K562 (cell line): ENCODE measurements around the gene INTS4. TPM values are rescaled to one million over a fixed set of nuclear protein-coding genes. Genes with fewer than 3 reads are reported as not detected.
A peak's percentile ranks its signal among the peaks of the same experiment; 100 is the strongest.

Experiments
- ATAC-seq: fragments of 200-7000 bp; cut with Tn5 transposase; 3 replicates; pipeline ENCODE4 v1.9.1; 2020; ENCODE audit warnings: moderate library complexity
- BruUV-seq: library from RNA; stranded (reverse); fragments of 400-500 nt; replicated peaks from 2 replicates; lab custom pipeline; 2021; lab: Mats Ljungman, UMichigan
- CTCF ChIA-PET: fragments of 300-600 bp; formaldehyde crosslinking; extraction: SDS; loops from one replicate; lab custom pipeline; 2021; ENCODE audit warnings: low intra/inter-chr PET ratio; lab: Yijun Ruan, JAX
- POLR2A ChIA-PET: fragments of 300-600, 350-650 bp; sonication (Branson Sonifier 250); formaldehyde crosslinking; extraction: SDS; loops from one replicate; lab custom pipeline; 2021; ENCODE audit warnings: antibody characterized with exemption, inconsistent platforms; lab: Yijun Ruan, JAX
- DNase-seq, 4 experiments: peaks; one replicate each; pipeline versions ENCODE4 v3.0.0 to v3.0.0-alpha.2; 2011 to 2018; ENCODE audit warnings: low spot score in 3 of 4, mixed read lengths in 3 of 4; ENCODE audit errors: extremely low read depth in 1 of 4
- FAIRE-seq: peaks from 2 replicates; lab custom pipeline; 2011; peaks lifted over from hg19 to GRCh38; lab: Jason Lieb, UNC
- H2AFZ ChIP-seq: 2 replicates; pipeline ENCODE4 v1.6.0; 2011; ENCODE audit warnings: low read depth, low read length, control low read depth, inconsistent platforms
- H3K27ac ChIP-seq: fragments of 200-600 bp; 3 replicates; pipeline ENCODE4 v1.8.0; 2011; ENCODE audit warnings: low read depth, mild to moderate bottlenecking, control low read depth, inconsistent platforms, low read length, moderate library complexity, mixed read lengths; ENCODE audit errors: extremely low read depth
- H3K27me3 ChIP-seq, 2 experiments: fragments of 300-600 bp in 1 of 2; 2 replicates in 1 of 2; 3 replicates in 1 of 2; pipeline versions ENCODE4 v1.6.0 to v1.8.0; 2011; ENCODE audit warnings: inconsistent platforms in 2 of 2, low read length in 2 of 2, mild to moderate bottlenecking in 1 of 2, mixed read lengths in 1 of 2, moderate library complexity in 1 of 2; ENCODE audit not compliant: control insufficient read depth in 2 of 2, insufficient read depth in 2 of 2
- H3K36me3 ChIP-seq: fragments of 300-600 bp; 3 replicates; pipeline ENCODE4 v1.8.0; 2011; ENCODE audit warnings: mild to moderate bottlenecking, low read length, inconsistent platforms; ENCODE audit not compliant: control insufficient read depth, insufficient read depth
- H3K4me1 ChIP-seq, 2 experiments: fragments of 200-600 bp in 1 of 2; replicated peaks in 1 of 2; 2 replicates in 1 of 2; 3 replicates in 1 of 2; pipeline versions ENCODE4 v1.5.1 to v1.8.0; 2011; ENCODE audit warnings: inconsistent platforms in 2 of 2, low read length in 2 of 2, mild to moderate bottlenecking in 1 of 2, mixed read lengths in 1 of 2, moderate library complexity in 1 of 2; ENCODE audit not compliant: control insufficient read depth in 2 of 2, insufficient read depth in 2 of 2
- H3K4me2 ChIP-seq: 2 replicates; pipeline ENCODE4 v1.6.1; 2011; ENCODE audit warnings: low read length, control low read depth, inconsistent platforms, mixed read lengths; ENCODE audit not compliant: insufficient read depth
- H3K4me3 ChIP-seq: fragments of 200-600 bp; sonication (generic), shearing (Covaris generic); 2 replicates; pipeline ENCODE4 v1.5.1; 2016; ENCODE audit warnings: control low read depth, inconsistent platforms
- H3K79me2 ChIP-seq: fragments of 200-600 bp; 3 replicates; pipeline ENCODE4 v1.8.0; 2011; ENCODE audit warnings: low read length, inconsistent platforms; ENCODE audit not compliant: control insufficient read depth, insufficient read depth
- H3K9ac ChIP-seq, 2 experiments: 2 replicates each; pipeline versions ENCODE4 v1.6.0 to v1.6.1; 2011; ENCODE audit warnings: low read depth in 2 of 2, low read length in 2 of 2, control low read depth in 1 of 2, inconsistent platforms in 1 of 2, mild to moderate bottlenecking in 1 of 2, mixed read lengths in 1 of 2; ENCODE audit not compliant: insufficient read depth in 1 of 2
- H3K9me1 ChIP-seq: one replicate; pipeline ENCODE4 v1.6.0; 2011; ENCODE audit warnings: inconsistent platforms, mild to moderate bottlenecking, low read length, moderate library complexity; ENCODE audit not compliant: control insufficient read depth, insufficient read depth
- H3K9me3 ChIP-seq: replicated peaks from 2 replicates; pipeline ENCODE4 v1.5.1; 2011; ENCODE audit warnings: low read depth, low read length, inconsistent platforms; ENCODE audit not compliant: control insufficient read depth, insufficient read depth
- H4K20me1 ChIP-seq: replicated peaks from 2 replicates; pipeline ENCODE4 v1.6.1; 2011; ENCODE audit warnings: low read length, inconsistent platforms, mixed read lengths; ENCODE audit not compliant: control insufficient read depth, insufficient read depth
- JUND ChIP-seq, 2 experiments: IDR thresholded peaks; 2 replicates in 1 of 2; 3 replicates in 1 of 2; pipeline ENCODE4 v1.6.1; 2011; ENCODE audit warnings: borderline replicate concordance in 2 of 2, low read depth in 2 of 2, low read length in 2 of 2, improper control_type of control experiment in 1 of 2, missing biosample characterization in 1 of 2, missing genetic modification characterization in 1 of 2, missing genetic modification reagents in 1 of 2
- MEIS2 ChIP-seq: fragments of 450-650 bp; IDR thresholded peaks from 2 replicates; pipeline ENCODE4 v1.6.1; 2014; ENCODE audit warnings: mild to moderate bottlenecking; ENCODE audit not compliant: partially characterized antibody
- RNF2 ChIP-seq: sonication (generic); IDR thresholded peaks from 2 replicates; pipeline ENCODE4 v1.6.1; 2016
- SAFB2 ChIP-seq: fragments of 200-400 bp; formaldehyde crosslinking; IDR thresholded peaks from 2 replicates; pipeline ENCODE4 v1.6.1; 2018; ENCODE audit warnings: borderline replicate concordance, low read length, low read depth, moderate library complexity; ENCODE audit not compliant: severe bottlenecking
- TBP ChIP-seq: optimal IDR thresholded peaks from 2 replicates; pipeline ENCODE3; 2011; ENCODE audit warnings: low read depth, low read length, improper control_type of control experiment
- TRIM28 ChIP-seq: fragments of 450-650 bp; IDR thresholded peaks from 2 replicates; pipeline ENCODE4 v1.6.1; 2017
- ZNF263 ChIP-seq: sonication (generic); formaldehyde crosslinking; IDR thresholded peaks from 2 replicates; pipeline ENCODE4 v1.8.0; 2022; ENCODE audit warnings: mild to moderate bottlenecking, missing genetic modification reagents, borderline replicate concordance
- WGBS: fragments of 100-300 bp; shearing (Covaris generic); methylation state at CpG from one replicate; pipeline ENCODE4 v1.1.6; 2016; ENCODE audit warnings: low coverage, mixed read lengths; ENCODE audit not compliant: insufficient coverage; ENCODE audit errors: missing lambda C conversion rate; 5-methylcytosine and 5-hydroxymethylcytosine counted together
- in situ Hi-C: fragments of 300-500 bp; cut with MboI; formaldehyde crosslinking; loops from 4 replicates; pipeline ENCODE4 v1.15.0; 2018; ENCODE audit warnings: inconsistent platforms, mixed read lengths
- intact Hi-C: fragments of 100-400 bp; cut with micrococcal nuclease; formaldehyde crosslinking; loops from 2 replicates; pipeline ENCODE4 v1.14.2; 2022
- polyA plus RNA-seq, 8 experiments: library from polyadenylated mRNA; depleted of rRNA in 4 of 8; stranded (reverse) in 5 of 8; unstranded in 3 of 8; fragments of >200 nt; fragmentation: Nextera tagmentation in 2 of 8; fragmentation: Illumina TruSeq in 1 of 8; extraction: Ambion mirVana in 2 of 8; extraction: Trizol in 1 of 8; gene quantifications; 2 replicates each; pipeline versions ENCODE4 v1.2.1 to v1.2.3, GENCODE V29; 2011 to 2014; ENCODE audit warnings: inconsistent platforms in 1 of 8, missing spikeins in 1 of 8
- total RNA-seq, 7 experiments: library from RNA; depleted of rRNA in 6 of 7; stranded (reverse); fragments of >200 nt in 6 of 7; fragmentation: Illumina TruSeq in 2 of 7; extraction: Trizol in 2 of 7; gene quantifications; 2 replicates each; pipeline versions ENCODE4 v1.2.1 to v1.2.3, GENCODE V29; 2011 to 2021; ENCODE audit warnings: low replicate concordance in 1 of 7
- TF ChIP-seq, protein P1 (sequence below), 3 experiments: IDR thresholded peaks in 2 of 3; conservative IDR thresholded peaks in 1 of 3; 2 replicates each; pipeline ENCODE4 v1.5.1; 2011 to 2012; ENCODE audit warnings: low read length in 3 of 3, mild to moderate bottlenecking in 3 of 3, control low read depth in 2 of 3, improper control_type of control experiment in 1 of 3, inconsistent platforms in 1 of 3, low read depth in 1 of 3, mixed read lengths in 1 of 3, moderate library complexity in 1 of 3; ENCODE audit not compliant: insufficient read depth in 2 of 3
- TF ChIP-seq, protein P2 (sequence below): IDR thresholded peaks from 2 replicates; pipeline ENCODE4 v1.6.1; 2011; ENCODE audit not compliant: insufficient read length; ENCODE audit errors: extremely low read depth
- TF ChIP-seq, protein P3 (sequence below): sonication (generic); formaldehyde crosslinking; IDR thresholded peaks from 2 replicates; pipeline ENCODE4 v1.8.1; 2023; ENCODE audit warnings: mild to moderate bottlenecking, missing genetic modification reagents
- TF ChIP-seq, protein P4 (sequence below): fragments of 450-650 bp; IDR thresholded peaks from 2 replicates; pipeline ENCODE4 v1.6.1; 2016; ENCODE audit warnings: missing biosample characterization, missing genetic modification characterization
- TF ChIP-seq, protein P5 (sequence below), 2 experiments: fragments of 450-650 bp; IDR thresholded peaks; 2 replicates each; pipeline ENCODE4 v1.6.1; 2016

Gene INTS4
- total and polyA plus RNA-seq, 9 of the 15 experiments (the other 6 are each of a cell fraction or from before 2014, with no cell fraction given), result 28.4 to 53.4 (median 44.5) TPM

DNA sequence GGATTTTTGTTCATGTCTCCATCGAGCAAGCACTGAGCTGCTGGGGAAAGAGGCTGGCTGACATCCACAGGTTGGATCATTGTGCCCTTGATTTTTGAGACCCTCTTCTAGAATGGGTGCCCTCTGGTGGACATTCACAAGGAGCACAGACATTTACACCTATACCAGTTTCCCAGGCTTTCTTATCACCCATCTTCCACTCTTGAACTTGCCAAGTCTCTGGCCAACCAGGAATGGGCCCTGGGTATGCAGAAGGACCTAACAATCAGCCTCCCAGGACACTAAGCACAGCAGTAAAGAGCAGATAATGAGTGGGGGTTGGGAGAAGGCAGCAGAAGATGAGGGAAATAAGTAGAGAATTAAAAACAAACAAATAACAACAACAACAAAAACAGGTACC, 5.7 kb upstream of the INTS4 start (continued):
- TF ChIP-seq, protein P1, sequence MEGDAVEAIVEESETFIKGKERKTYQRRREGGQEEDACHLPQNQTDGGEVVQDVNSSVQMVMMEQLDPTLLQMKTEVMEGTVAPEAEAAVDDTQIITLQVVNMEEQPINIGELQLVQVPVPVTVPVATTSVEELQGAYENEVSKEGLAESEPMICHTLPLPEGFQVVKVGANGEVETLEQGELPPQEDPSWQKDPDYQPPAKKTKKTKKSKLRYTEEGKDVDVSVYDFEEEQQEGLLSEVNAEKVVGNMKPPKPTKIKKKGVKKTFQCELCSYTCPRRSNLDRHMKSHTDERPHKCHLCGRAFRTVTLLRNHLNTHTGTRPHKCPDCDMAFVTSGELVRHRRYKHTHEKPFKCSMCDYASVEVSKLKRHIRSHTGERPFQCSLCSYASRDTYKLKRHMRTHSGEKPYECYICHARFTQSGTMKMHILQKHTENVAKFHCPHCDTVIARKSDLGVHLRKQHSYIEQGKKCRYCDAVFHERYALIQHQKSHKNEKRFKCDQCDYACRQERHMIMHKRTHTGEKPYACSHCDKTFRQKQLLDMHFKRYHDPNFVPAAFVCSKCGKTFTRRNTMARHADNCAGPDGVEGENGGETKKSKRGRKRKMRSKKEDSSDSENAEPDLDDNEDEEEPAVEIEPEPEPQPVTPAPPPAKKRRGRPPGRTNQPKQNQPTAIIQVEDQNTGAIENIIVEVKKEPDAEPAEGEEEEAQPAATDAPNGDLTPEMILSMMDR (IDR thresholded peaks at IDR 0.05 in 2 of 3, conservative IDR thresholded peaks at IDR 0.05 in 1 of 3; ENCODE audit: insufficient read depth in 2 of 3, low read depth in 1 of 3, low read length in 3 of 3), result peak; percentile 73 to 80 (median 76)
- no peak for TF ChIP-seq TBP

DNA sequence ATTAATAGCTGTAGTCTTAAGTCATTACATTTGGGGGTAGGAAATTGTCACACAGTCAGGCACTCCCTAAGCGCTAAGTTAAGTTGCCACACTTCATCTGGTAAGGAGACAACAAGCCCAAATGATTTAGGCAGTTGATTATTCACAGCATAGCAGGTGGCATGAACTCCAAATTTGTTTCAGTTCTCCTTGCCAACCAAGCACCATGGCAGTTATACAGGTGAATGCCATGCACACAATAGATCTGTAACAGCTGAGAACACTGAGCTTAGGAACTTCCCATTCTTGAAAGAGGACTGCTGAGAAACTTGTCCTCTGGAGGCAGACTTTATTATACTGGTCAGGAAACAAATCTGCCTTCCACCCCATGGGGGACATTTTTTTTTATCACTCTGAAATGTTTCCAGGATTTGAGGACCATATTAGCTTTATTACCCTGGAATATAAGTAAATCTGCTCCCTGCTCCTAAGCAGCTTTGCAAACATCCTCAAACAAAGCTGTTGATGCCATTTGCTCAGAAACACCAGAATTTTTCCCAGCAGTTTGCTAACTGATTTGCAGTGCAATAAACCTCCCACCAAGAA, 5.1 kb upstream of the INTS4 start:
- CTCF ChIA-PET, result interaction anchor here (1.3 kb wide), 1 partner anchor 46 kb away, joined by 3 read pairs; no protein-coding TSS in a partner anchor
- no peak for DNase-seq
- intact Hi-C loops, result loop anchor here (1.0 to 5.0 kb wide), 2 partner anchors 48 to 223 kb away; no protein-coding TSS in a partner anchor
- peaks cover 4% of the 10 kb centered on the region in 2 experiments; a peak in 3 of 5 replicates for H3K4me1 ChIP-seq
- no peak overlapping the region for H3K4me3 ChIP-seq
- no peak overlapping the region for H3K4me2 ChIP-seq
- H3K79me2 ChIP-seq, result no peaks in the 10 kb centered on the region
- POLR2A ChIA-PET, result interaction anchor here (0.7 kb wide), 1 partner anchor 11 kb away, joined by 3 read pairs; no protein-coding TSS in a partner anchor
- no peaks in the 10 kb centered on the region for H3K9me1 ChIP-seq
- in situ Hi-C loops, result no loop called here
- WGBS, result 55% methylated on average over 1 of the region's 1 CpG
- H3K27ac ChIP-seq, result no peak overlapping the region
- H4K20me1 ChIP-seq, result no peaks in the 10 kb centered on the region
- FAIRE-seq, result no peak
- no peaks in the 10 kb centered on the region for H3K36me3 ChIP-seq
- no peak overlapping the region for H2AFZ ChIP-seq
- H3K9me3 ChIP-seq, result no peaks in the 10 kb centered on the region
- no peaks in the 10 kb centered on the region for H3K27me3 ChIP-seq
- no TSS peak for BruUV-seq
- H3K9ac ChIP-seq, result no peak overlapping the region
- no peak for ATAC-seq
- TF ChIP-seq, protein P2, sequence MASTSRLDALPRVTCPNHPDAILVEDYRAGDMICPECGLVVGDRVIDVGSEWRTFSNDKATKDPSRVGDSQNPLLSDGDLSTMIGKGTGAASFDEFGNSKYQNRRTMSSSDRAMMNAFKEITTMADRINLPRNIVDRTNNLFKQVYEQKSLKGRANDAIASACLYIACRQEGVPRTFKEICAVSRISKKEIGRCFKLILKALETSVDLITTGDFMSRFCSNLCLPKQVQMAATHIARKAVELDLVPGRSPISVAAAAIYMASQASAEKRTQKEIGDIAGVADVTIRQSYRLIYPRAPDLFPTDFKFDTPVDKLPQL, result no peak
- TF ChIP-seq ZNF263 (CRISPR knock-in tag), result no peak
- no peak for TF ChIP-seq JUND (IDR thresholded peaks at IDR 0.05; ENCODE audit: borderline replicate concordance, low read depth, low read length)
- TF ChIP-seq JUND (tag; IDR thresholded peaks at IDR 0.05; ENCODE audit: borderline replicate concordance, low read depth, low read length), result no peak
- TF ChIP-seq, protein P3, sequence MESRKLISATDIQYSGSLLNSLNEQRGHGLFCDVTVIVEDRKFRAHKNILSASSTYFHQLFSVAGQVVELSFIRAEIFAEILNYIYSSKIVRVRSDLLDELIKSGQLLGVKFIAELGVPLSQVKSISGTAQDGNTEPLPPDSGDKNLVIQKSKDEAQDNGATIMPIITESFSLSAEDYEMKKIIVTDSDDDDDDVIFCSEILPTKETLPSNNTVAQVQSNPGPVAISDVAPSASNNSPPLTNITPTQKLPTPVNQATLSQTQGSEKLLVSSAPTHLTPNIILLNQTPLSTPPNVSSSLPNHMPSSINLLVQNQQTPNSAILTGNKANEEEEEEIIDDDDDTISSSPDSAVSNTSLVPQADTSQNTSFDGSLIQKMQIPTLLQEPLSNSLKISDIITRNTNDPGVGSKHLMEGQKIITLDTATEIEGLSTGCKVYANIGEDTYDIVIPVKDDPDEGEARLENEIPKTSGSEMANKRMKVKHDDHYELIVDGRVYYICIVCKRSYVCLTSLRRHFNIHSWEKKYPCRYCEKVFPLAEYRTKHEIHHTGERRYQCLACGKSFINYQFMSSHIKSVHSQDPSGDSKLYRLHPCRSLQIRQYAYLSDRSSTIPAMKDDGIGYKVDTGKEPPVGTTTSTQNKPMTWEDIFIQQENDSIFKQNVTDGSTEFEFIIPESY (CRISPR knock-in tag), result no peak
- TF ChIP-seq TRIM28, result no peak
- no peak for TF ChIP-seq RNF2
- TF ChIP-seq, protein P4, sequence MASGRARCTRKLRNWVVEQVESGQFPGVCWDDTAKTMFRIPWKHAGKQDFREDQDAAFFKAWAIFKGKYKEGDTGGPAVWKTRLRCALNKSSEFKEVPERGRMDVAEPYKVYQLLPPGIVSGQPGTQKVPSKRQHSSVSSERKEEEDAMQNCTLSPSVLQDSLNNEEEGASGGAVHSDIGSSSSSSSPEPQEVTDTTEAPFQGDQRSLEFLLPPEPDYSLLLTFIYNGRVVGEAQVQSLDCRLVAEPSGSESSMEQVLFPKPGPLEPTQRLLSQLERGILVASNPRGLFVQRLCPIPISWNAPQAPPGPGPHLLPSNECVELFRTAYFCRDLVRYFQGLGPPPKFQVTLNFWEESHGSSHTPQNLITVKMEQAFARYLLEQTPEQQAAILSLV (tag), result no peak
- TF ChIP-seq, protein P5, sequence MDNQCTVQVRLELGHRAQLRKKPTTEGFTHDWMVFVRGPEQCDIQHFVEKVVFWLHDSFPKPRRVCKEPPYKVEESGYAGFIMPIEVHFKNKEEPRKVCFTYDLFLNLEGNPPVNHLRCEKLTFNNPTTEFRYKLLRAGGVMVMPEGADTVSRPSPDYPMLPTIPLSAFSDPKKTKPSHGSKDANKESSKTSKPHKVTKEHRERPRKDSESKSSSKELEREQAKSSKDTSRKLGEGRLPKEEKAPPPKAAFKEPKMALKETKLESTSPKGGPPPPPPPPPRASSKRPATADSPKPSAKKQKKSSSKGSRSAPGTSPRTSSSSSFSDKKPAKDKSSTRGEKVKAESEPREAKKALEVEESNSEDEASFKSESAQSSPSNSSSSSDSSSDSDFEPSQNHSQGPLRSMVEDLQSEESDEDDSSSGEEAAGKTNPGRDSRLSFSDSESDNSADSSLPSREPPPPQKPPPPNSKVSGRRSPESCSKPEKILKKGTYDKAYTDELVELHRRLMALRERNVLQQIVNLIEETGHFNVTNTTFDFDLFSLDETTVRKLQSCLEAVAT (IDR thresholded peaks at IDR 0.05), result no peak
- no peak for TF ChIP-seq MEIS2
- TF ChIP-seq SAFB2, result no peak
